Right renal cortex interstitium (tissue), 3 donors: Measurements from ENCODE around the gene OMA1. TPM values are rescaled to one million over a fixed set of nuclear protein-coding genes. Genes with fewer than 3 reads are reported as not detected.
"Not testable (repeated sequence)": the region's sequence is repeated elsewhere in the genome, so short reads cannot be mapped to it uniquely, and the experiment has no call there.

Experiments used
- DNase-seq, 3 donors: peaks; one replicate each; pipeline ENCODE4 v3.0.0-alpha.2; 2013; ENCODE audit warnings: low read depth in 3 of 3, low spot score in 2 of 3
- polyA plus RNA-seq, 3 donors: library from polyadenylated mRNA; unstranded; fragments of 120-200 nt; gene quantifications; one replicate each; pipeline ENCODE4 v1.2.1, GENCODE V29; 2013; ENCODE audit not compliant: insufficient read length in 3 of 3

Gene OMA1
- polyA plus RNA-seq, 3 donors: 35.2 to 42.5 (median 41.6) TPM

DNA sequence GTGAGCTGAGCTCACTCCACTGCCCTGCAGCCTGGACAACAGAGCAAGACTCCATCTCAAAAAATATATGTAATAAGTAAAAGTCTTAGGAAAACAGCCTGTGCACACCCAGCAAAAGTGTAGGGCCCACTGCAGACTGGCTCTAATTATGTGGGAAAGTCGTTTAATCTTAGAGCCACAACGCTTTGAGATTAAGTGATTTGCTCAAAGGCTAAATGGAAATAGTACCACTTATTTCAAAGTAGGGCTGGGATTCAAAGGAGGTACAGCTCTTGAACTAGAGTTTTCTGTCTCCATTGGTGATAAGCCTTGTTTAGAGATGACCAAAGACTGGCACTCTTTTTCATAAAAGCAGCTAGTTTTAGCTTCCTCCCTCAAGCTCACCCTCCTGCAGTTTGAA, 28.3 kb upstream of the OMA1 start:
- DNase-seq: no peak

DNA sequence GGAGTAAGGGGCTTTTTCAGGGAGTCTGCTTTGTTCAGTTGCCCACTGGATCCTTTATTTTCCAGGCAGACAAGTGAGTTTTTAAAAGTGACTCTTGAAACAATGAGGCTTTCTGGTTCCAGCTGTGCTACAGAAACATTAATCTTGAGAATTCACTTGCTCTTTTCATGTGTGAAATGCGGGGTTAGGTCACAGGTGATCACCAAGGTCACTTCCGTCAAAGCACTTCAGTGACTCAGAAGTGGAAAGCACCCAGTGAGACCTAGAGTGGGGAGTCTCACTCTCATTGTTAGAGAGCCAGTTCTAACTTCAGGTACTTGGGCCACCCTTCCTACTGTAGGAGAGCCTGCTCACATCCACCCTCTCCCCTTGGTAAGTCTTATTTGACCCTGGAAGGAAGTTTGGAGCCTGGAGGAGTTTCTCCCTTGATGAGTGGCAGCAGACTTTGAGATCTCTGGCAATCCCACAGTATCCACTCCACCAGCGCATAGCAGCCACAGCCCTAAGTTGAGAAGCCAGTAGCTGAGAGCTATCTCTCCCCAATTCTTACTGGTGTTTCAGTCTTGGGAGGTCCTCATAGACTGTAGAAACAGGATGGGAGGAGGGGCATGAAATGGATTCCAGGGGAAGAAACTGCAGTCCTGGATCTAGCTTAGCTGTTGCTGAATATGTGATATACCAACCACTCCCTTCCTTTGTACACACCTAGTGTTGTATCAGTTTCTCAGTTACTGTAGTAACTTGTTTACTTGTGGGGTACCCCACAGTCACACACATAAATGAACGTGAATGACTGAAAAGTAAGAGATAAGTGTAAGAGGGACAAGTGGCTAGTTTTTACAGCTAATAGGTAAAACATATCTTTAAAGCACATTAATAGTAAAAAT, 27.4 kb upstream of the OMA1 start:
- DNase-seq: no peak

DNA sequence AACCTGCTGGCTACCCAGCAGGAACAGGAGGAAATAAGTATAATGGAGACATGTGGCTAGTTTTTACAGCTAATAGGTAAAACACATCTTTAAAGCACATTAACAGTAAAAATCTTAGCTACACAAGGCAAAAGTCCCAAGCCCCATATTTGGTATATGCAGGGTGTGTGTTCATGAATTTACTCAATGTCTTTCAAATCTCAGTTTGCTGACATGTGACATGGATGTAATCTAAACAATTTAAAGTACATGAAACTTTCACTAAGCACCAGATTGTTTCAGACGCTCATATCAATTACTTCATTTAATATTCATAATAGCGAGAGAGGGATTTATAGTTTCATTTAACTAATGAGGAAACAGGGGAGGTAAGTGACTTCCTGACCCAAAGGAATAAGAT, 26.6 kb upstream of the OMA1 start:
- DNase-seq: no peak

DNA sequence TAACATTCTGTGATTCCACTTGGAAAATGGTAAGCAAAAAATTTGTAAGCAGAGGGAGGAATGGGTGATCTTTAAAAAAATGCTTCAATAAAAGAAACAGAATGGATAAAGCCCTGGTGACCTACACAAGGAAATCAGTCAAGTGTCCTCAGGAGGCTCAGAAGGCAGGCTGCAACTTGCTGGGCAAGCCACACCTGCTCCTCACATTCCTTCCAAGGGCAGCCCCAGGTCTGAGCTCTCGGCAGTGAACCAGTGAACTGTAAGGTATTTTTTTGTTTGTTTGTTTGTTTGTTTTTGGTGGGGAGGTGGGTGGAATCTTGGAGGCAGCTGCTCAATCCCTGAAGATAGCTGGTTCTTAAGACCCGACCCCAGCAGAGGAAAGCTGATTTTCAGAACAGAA, 26.2 kb upstream of the OMA1 start:
- DNase-seq: no peak

DNA sequence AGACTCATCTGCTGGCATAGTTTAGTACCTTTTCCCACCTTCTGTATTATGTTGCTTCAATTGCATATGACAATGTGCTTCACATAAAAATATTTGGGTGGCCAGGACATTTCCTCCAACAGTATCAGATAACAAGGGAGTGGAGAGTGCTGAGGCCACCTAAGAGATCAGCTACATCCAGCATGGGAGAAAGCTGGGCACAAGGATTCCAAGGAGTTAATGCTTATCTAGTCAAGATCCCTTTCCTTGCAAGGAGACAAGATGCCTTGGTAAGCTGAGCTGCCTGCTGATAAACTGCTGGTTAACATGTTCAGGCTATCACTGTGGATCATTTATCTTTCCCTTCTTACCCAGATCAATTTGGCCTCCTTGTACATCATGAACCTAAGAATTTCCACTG, 25.1 kb upstream of the OMA1 start:
- DNase-seq: no peak

DNA sequence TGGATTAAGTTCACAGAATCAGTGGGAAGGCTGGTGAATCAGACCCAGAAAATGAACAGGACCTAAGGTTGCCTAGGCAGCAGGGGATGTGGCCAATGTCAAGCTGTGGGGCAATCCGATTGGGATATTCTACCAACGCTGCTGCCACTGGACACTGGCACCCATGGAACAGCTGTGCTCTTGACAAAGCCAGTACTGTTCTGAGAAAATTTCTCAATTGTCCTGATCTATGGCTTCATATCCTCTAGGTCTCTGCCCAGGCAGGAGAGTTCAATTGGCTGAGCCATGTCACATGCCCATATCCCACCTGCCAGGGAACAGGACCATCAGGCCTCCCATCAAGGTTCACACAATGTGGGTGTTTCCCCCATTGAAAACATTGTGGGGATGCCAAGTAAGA, 24.3 kb upstream of the OMA1 start:
- no peak for DNase-seq

DNA sequence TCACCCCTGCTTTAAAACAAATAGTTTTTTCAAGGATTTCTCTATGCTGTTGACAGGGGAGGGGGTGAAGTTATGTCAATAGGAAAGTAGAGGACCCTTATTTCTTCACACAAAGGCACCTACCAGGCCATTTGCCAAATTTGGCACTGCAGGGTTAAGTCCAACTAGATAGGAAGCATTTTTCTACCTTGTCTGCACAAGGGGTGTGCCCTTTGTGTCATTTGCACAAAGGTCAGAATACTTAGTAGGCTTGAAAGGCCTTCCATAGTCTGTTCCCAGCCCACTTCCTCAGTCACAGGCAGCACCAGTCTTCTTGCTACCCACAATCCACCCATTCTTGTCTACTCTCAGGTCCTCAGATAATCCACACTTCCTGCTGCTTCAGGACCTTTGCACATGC, 23.6 kb upstream of the OMA1 start:
- DNase-seq: no peak

DNA sequence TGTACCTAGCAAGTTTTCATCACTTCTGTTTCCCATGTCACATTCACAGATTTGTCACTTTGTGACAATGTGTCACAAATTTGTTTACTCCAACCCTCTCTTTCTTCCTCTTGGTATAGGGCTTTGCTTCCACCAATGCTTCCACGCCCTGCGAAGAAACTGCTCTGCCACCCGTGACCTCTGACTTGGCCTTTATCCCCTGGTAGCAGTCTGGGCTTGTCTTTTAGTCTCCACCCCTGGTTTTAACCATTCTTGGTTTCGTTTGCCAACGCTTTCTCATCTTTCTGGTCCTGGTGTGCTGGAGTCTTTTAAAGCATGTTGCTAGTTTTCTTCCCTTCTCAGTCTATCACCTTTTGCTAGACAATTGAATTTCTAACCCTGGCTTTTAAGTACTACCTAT, 22.4 kb upstream of the OMA1 start:
- no peak for DNase-seq

DNA sequence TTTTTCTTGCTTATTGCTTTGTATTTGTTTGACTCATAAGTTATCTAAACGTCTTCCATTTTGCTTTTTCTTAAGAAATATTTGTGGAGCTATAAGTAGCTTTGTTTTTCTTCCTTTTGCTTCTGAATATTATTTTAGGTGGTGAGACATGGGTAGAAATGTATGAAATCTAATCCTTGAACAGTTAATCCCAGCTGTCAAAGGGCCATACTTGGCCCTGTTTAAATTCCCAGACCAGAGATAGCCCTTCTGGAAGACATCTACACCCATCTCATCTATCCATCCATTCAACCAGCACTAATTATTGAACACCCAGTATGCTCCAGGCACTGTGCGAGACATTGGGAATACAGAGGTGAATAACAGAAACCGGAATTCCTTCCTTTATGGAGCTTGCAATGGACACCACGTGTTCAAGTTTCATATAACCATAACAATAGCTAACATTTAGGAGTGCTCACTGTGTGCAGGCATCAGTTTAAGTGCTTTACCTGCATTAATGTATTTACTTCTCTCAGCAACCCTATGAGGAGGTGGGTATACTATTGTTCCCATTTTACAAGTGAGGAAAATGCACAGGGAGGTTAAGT, 21.8 kb upstream of the OMA1 start:
- DNase-seq: no peak

DNA sequence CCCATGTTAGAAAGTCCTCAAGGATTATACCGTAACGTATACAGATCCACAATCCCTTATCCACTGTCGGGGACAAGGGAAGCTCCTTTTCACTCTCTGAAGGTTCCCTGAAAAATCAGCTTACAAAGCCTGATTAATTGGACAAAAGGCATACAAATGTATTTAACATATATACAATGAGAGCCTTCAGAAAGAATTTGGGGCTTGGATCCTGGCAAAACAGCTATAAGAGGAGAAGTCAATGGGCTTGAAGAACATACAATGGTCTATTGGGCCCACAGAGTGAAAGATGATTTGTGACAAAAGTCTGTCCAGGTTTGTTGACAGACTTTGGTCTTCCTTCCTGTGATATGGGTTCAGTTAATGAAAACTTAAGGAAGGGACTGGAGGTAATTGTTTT, 19.8 kb upstream of the OMA1 start:
- no peak for DNase-seq

DNA sequence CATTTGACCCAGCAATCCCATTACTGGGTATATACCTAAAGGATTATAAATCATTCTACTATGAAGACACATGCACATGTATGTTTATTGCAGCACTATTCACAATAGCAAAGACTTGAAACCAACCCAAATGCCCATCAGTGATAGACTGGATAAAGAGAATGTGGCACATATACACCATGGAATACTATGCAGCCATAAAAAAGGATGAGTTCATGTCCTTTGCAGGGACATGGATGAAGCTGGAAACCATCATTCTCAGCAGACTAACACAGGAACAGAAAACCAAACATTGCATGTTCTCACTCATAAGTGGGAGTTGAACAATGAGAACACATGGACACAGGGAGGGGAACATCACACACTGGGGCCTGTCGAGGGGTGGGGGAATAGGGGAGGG, 17.2 kb upstream of the OMA1 start:
- DNase-seq: not testable (repeated sequence)

DNA sequence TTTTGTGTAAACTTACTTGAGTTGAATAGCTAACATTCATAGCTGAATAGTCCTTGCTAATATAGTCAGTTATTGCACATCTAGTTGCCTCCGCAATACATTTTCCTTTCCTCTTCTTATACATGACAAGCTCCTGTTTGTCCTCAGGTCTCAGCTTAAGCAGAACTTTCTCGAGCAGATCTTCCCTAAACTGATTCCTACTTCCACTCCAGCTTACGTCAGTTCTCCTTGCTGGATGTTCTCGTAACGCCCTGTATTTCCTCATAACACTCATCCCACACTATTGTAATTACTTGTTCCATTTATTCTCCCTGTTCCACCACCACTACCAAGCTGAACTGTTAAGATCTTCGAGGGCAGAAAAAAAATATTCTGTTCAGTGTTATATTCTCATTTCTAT, 15.1 kb upstream of the OMA1 start:
- DNase-seq: no peak

DNA sequence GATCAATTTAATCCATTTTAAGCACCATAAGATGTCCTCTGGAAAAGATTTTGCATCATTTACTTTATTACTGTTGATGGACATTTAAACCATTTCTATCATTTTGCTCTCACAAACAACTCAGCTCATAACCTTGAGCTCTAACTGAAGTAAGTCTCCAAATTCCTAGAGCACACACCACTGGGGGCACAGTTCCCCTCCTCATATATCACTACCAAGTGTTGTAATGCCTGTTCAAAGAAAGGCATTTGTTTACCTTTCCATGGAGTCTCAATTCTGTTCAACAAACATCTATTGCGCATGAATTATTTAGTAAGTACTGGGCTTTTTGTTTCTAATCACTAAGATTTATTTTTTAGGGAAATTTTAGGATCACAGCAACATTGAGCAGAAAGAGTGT, 8.9 kb upstream of the OMA1 start:
- DNase-seq: no peak

DNA sequence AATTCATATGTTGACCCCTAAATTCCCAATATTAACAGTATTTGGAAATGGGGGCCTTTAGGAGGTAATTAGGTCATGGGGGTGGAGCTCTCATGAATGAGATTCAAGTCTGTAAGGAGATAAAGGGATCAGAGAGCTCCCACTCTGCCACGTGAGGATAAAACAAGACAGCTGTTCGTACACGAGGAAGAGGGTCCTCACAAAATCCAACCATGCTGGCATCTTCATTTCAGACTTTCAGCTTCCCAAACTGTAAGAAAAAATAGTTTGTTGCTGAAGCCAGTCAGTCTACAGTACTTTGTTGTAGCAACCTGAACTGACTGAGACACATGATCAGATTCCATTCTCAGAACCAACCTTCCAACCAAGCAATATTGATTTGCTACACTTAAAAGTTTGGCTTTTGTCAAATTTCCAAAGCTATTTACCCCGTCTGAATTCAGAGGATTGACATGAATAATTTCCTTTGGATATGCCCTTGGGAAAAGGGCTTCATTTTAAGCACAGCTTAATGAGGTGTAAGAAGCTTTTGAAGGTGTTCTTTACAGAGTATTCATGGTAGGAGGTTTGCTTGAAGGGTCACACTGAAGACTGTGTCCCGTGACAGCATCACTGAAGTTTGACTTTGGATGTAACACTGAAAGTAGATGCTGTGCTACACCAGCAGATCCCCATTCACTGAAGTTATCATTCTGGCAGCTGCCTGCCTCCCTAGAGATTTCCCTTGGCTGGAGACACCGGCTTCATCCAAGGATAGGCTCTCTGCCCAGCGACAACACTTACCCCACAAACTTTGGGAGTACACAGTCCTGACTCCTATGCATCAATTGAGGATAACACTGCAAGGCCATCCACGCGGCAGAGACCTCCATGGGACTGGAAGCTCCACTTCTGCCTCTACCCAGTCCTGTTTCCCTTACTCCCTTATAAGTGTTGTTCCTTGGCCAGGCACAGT, 4.9 kb upstream of the OMA1 start:
- no peak for DNase-seq

DNA sequence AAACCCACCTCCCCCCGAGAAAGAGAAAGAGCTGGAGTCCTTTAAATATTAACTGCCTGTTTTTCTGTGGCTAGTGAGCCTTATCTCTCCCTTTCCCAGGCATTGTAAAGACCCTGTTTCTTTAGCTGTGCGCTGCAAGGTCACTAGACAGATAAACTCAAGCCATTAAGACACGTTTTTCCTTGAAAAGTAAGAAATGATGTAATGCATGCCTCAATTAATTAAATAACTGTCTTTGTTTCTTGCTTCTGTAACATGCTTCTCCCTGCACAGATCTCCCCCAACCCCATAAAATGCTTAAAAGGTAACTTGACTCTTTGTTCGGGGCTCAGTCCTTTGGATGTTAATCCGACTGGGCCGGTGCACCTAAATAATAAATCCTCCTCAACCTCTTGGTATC, 2.8 kb upstream of the OMA1 start:
- DNase-seq: not testable (repeated sequence)

DNA sequence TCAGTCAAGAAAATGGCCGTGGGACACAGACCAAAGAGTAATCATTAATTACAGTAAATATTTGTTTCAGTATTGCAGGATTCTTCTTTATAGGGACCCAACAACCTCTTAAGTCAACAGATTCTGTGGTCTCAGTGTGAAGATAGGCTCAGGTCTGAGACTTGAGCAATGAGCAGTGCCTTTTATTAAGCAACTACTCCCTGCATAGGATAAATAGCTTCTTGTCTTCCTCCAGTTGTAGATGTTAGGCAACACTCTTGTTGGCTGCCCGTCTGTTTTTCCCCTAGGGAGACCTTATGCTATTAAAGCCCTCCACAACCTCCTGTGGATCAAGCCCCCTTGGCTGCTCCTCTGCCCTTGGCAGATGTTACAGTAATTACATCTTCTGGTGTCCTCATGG, 1.8 kb upstream of the OMA1 start:
- no peak for DNase-seq

DNA sequence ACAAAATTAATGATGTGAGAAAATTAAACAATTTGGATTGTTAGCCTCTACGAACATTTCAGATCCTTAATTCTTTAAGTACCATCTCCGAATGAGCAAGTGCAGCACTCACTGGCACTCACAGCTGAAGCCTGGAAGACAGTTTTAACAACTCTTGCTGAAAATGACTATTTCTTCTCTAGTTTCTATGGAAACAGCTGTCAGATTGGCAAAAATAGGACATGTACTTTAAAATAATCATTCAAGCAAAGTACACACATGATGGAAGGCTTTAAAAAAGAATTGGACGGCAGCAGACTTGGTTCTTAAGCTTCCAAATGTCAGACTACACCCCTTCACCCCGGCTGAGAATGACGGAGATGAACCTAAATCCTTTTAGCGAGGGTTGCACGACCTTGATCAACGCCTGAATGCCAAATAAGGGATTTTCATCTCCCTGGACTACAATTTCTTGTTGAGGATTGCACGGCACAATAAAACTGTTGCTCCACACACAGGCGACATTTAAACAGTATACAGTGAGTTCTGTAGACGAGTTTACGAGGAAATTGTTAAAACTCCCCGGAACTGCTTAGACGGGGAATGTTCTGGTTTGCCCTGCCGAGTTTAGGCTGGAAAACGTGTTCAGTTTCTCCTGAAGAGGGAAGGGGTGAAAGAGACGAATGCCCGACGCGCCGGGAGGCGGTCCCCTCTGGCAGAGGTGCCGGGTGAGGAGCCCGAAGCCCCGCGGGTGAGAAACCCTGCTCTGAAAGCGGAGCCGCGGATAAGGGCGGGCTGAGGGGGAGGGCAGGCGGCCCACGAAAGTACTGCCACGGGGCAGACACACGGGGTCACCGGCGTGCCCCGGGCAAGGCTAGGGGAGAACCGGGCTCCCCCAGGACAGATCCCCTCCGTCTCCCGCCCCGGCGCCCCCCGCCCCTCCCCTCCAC, 671 bp downstream of the OMA1 start:
- peak; percentile 57 to 66 (median 60) for DNase-seq

DNA sequence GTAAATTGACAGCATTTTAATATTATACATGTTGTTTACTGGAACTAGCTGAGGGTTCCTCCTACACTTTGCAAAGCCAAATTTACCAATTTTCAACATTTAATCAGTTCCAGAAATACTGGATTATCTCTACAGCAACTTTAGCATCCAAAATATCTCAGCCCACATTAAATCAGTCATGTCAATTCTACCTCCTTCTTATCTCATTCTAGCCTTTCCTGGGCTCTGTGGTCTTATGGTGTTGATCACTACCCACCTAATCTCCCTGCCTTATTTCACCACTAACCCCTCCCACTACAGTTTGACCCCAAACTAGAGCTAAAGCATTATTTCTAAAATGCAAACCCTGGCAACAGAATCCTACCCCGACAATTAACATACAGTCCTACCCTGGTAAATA, 3.3 kb downstream of the OMA1 start:
- DNase-seq: no peak

DNA sequence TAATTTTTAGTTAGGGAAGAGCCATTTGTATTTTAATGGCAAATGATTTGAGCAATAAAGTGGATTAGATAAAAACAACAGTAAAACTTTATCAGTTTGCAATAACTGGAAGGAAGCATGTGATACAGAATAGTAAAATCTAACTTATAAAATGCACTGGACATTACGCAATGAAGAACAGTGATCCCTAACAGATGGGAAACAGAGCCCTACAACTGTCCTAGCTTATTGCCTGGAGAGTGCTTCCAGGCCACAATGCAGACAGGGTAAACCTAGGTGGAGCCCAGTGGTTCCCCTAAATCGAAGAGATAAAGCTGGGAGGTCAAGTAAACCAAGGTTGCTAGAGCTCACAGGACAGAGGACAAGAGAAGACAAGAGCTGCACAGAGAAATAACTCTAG, 7.0 kb downstream of the OMA1 start:
- no peak for DNase-seq

DNA sequence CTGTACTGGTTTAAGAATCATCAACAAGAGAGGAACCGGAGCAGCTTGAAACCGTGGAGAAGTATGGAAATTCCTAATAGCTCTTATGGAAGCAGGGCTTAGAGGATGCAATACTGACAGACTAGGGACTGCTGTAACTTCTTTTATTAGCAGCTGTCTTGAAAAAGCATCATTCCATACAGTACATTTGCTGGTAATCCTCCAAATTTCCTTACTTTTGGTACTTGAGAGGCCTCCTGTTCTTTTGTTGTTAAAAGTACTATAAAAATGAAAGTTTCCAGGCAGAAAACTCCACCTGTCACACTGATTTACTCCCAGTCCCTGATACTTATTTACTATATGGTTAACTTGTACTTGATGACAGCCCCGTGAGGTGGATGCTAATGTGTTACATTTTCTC, 7.7 kb downstream of the OMA1 start:
- no peak for DNase-seq
